ENCODE data around the gene PLEKHG5. TPM values are rescaled to one million over a fixed set of nuclear protein-coding genes. Genes with fewer than 3 reads are reported as not detected.
A peak's percentile ranks its signal among the peaks of the same experiment; 100 is the strongest.

PLEKHG5 gene
- total RNA-seq, 4 donors from 2014 or later = 24.3 to 37.8 (median 32.6) TPM

GRCh38 chr1:6445062-6445763 lies 46.3 kb downstream of the PLEKHG5 start:
- DNase-seq = no peak
- peaks cover 17 to 38% (median 22%) of the 10 kb centered on the region in 3 donors for H3K4me1 ChIP-seq
- no peak overlapping the region for H3K4me3 ChIP-seq
- intact Hi-C loops (cut with DNase I) = no loop called here
- no peaks in the 10 kb centered on the region for H3K9me3 ChIP-seq
- no peaks in the 10 kb centered on the region for H3K36me3 ChIP-seq
- peaks cover 9 to 90% (median 17%) of the 10 kb centered on the region in 4 donors for H3K27me3 ChIP-seq
- 61 to 66% methylated on average over 6 to 8 of the region's 19 CpGs for WGBS, 2 donors
- no peak overlapping the region for H3K27ac ChIP-seq
- TF ChIP-seq POLR2A (IDR thresholded peaks at IDR 0.05) = no peak
- peak in 5 of 6 experiments; percentile 29 to 68 (median 40) for TF ChIP-seq CTCF (IDR thresholded peaks at IDR 0.05)

GRCh38 chr1:6444377-6444776 lies 47.1 kb downstream of the PLEKHG5 start:
- Histone ChIP-seq H3K27me3 (peaks cover 9 to 90% (median 16%) of the 10 kb centered on the region in 4 donors), H3K27ac (no peak overlapping the region)
- TF ChIP-seq POLR2A (IDR thresholded peaks at IDR 0.05) = no peak
- TF ChIP-seq CTCF (IDR thresholded peaks at IDR 0.05) = no peak

GRCh38 chr1:6443339-6444115 lies 47.9 kb downstream of the PLEKHG5 start:
- TF ChIP-seq POLR2A (IDR thresholded peaks at IDR 0.05) = no peak
- no peak overlapping the region for H3K27ac ChIP-seq
- intact Hi-C loops (cut with DNase I) = no loop called here
- no peak overlapping the region for H3K4me3 ChIP-seq
- WGBS, 2 donors = 67% methylated on average over 3 of the region's 21 CpGs; no CpG with 5 or more reads in 1 of the 2 donors
- H3K9me3 ChIP-seq = no peaks in the 10 kb centered on the region
- peaks cover 22 to 39% (median 23%) of the 10 kb centered on the region in 3 donors for H3K4me1 ChIP-seq
- H3K27me3 ChIP-seq = peaks cover 9 to 90% (median 15%) of the 10 kb centered on the region in 4 donors
- no peak for DNase-seq
- H3K36me3 ChIP-seq = no peaks in the 10 kb centered on the region

More at GRCh38 chr1:6444377-6444776, 47.1 kb downstream of the PLEKHG5 start:
- Histone ChIP-seq H3K36me3 (no peaks in the 10 kb centered on the region), H3K4me3 (no peak overlapping the region), H3K9me3 (no peaks in the 10 kb centered on the region), H3K4me1 (peaks cover 22 to 46% (median 27%) of the 10 kb centered on the region in 3 donors)
- intact Hi-C loops (cut with DNase I) = no loop called here
- no peak for DNase-seq
- WGBS, 2 donors = no CpG with 5 or more reads among the region's 15 CpGs

- TF ChIP-seq CTCF (IDR thresholded peaks at IDR 0.05) (no peak), POLR2A (IDR thresholded peaks at IDR 0.05) (no peak)
- Histone ChIP-seq H3K4me3 (no peak overlapping the region), H3K27me3 (peaks cover 0 to 90% (median 2%) of the 10 kb centered on the region in 4 donors), H3K36me3 (no peaks in the 10 kb centered on the region), H3K27ac (no peak overlapping the region), H3K9me3 (no peaks in the 10 kb centered on the region), H3K4me1 (peaks cover 5 to 24% (median 6%) of the 10 kb centered on the region in 3 donors)
- intact Hi-C loops (cut with DNase I) = no loop called here
- DNase-seq = no peak
- WGBS, 2 donors = 80 to 84% methylated on average over 2 to 6 of the region's 7 CpGs
Measured at GRCh38 chr1:6441586-6441985, 49.9 kb downstream of the PLEKHG5 start.

- Histone ChIP-seq H3K27ac (no peak overlapping the region), H3K27me3 (peaks cover 0 to 81% (median 2%) of the 10 kb centered on the region in 4 donors), H3K9me3 (no peaks in the 10 kb centered on the region), H3K4me3 (peak overlapping the region in 3 of 4 donors; percentile 25 to 57 (median 37)), H3K4me1 (peaks cover 5 to 21% (median 6%) of the 10 kb centered on the region in 3 donors), H3K36me3 (no peaks in the 10 kb centered on the region)
- no peak for DNase-seq
- no peak for TF ChIP-seq POLR2A (IDR thresholded peaks at IDR 0.05)
- TF ChIP-seq CTCF (IDR thresholded peaks at IDR 0.05) = peak in 3 of 6 experiments; percentile 10 to 40 (median 24)
- WGBS, 2 donors = 27% methylated on average over 35 of the region's 101 CpGs; no CpG with 5 or more reads in 1 of the 2 donors
- intact Hi-C loops (cut with DNase I) = no loop called here
Measured at GRCh38 chr1:6440198-6441126, 51.0 kb downstream of the PLEKHG5 start.

Data from esophagus squamous epithelium (tissue), 5 donors.